Activated CD8-positive, alpha-beta memory T cell treated with anti-CD3 and anti-CD28 coated beads, Interleukin-2, amount 50 U/mL, for 48 hours (primary cell): ENCODE data around the gene TRMT11.

ENCODE experiments used
- DNase-seq: peaks from one replicate; pipeline ENCODE4 v3.0.0-alpha.2; 2020

TRMT11 gene

GRCh38 chr6:126077810-126078776, 91.8 kb downstream of the TRMT11 start:
- no peak for DNase-seq

DNA sequence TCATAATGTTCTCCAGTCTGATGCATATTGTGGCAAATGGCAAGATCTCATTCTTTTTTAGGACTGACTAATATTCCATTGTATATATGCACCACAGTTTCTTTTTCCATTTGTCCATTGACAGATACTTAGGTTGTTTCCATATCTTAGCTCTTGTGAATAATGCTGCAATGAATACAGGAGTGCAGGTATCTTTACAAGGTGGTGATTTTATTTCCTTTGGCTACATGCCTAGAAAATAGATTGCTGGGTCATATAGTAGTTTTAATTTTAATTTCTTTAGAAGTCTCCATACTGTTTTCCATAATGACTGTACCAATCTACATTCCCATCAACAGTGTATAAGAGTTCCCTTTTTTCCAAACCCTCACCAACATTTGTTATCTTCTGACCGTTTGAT, 97.5 kb downstream of the TRMT11 start:
- DNase-seq: no peak

GRCh38 chr6:126086560-126086959, 100.2 kb downstream of the TRMT11 start:
- DNase-seq: no peak
